HG03066 (cell line): ENCODE data around the gene HERC5.
"Not testable (repeated sequence)": the region's sequence is repeated elsewhere in the genome, so short reads cannot be mapped to it uniquely, and the experiment has no call there.

Source experiments
- ATAC-seq: cut with Tn5 transposase; IDR thresholded peaks from one replicate; pipeline ENCODE4 v1.9.1; 2021; ENCODE audit warnings: low read depth; ENCODE audit not compliant: unreplicated experiment

The HERC5 gene

DNA sequence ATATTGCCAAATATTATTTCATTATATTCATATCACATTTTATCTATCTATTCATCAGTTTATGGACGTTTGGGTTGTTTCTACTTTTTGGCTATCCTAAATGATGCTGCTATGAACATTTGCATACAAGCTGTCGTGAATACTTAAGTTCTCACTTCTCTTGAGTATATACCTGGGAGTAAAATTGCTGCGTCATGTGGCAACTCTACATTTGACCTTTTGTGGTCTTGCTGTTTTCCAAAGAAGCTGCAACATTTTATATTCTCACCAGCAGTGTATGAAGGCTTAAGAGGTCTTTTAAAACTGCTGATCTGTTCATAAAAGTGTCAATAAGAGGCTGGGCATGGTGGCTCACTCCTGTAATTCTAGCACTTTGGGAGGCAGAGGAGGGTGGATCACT is 60.9 kb downstream of the HERC5 start:
- no peak for ATAC-seq

DNA sequence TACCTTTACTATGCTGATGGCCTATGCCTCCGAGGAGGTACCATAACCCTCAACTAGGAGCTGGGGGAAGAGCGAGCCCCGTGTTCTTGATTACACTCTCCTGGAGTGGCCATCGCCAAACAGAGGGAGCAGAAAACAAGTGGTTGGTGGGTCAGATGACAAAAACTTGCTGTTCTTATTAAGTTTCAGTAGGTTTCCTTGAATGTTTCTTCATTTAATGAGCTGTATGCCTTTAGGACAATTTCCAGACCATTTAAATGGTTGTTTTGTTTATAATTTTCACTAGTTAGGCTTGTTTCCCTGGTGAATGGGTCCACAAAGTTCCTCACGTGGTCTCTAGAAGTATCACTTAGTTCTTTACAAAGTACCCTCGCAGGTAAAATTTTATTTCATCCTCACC is 62.0 kb downstream of the HERC5 start:
- no peak for ATAC-seq

DNA sequence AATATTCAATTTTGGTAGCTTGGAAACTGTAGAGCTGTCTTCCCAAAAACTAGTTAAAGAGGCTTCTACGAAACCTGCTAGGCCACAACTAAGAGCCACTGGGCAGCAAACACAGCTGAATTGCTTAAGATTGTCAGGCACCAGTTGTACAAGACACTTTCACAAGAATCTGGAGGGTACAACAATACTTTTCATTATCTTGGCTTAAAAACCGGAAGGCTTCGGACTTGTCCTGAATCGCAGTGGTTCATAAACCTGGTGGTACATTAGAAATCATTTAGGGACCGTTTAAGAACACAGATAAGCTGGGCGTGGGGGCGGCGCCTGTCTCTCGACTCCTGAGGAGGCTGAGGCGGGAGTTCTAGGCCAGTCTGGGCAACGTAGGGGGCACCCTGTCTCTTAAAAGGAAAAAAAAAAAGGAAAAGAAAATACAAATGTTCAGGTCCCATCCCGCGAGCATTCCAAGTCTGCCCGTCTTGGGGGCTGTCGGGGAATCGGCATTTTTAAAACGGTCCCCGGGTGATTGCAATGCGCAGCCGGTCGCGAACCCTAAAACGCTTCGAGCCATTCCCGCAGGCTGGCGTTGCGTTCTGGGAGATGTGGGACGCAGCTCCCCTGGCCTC is 65.9 kb downstream of the HERC5 start:
- peak; percentile 30 for ATAC-seq

DNA sequence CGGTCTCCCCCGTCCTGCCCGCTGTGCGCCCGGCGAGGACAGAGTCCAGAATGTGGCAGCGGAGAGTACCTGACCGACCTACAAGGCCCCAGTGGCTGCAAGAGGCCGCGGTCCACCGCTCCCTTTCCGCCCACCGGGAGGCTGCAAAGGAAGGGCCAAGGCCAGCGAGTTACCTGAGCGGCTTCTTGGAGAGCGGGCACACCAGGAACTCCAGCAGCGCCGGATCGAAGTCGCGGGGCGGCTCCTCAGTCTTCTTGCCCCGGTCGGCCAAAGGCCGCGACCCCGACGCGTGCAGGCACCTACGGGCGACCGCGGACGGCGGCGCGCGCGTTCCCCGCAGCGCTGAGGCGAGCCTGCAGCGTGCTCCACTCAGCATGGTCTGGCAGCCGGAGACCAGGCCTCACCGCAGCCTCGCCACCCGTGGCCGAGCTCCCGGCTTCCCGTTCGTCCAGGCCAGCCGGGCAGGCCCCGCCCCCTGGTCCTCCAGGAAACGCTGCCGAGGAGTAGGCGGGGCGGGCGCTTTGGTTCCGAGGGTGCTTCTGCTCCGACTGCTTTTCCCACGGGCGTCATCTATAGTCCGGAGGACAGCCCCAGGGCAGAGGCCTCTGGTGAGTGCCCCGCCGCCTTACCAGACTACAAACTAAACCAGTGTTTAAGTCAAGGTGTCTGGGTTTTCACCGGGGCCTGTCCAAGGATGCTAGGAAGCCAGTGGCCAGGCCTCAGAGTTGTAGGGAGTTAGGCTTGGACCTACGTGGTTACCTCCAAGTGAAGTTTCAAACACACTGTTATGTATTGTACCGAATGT is 66.6 kb downstream of the HERC5 start, which contains the start of gene PYURF:
TSS of gene PYURF (minus strand) at position 452 of the 805 bp plus-strand sequence. CDS start at position 376, 76 bp downstream.
- peak; percentile 82 for ATAC-seq

DNA sequence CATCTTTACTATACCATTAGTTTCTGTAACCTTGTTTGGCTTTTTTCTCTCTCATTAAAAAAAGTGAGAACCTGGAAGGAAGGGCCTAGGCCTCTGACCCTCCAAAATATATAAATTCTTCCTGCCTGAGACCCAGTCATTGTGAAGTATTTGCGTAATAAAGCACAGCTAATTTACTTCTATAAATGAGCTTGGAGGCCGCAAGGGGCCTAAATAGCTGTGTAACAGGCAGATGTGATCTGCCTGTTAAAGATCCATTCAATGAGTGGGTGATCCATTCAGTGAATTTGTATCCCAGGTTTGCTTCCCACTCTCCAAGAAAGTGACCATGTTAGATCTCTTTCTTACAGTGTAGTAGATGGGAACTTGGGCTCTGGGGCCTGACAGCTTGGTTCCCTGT is 67.3 kb downstream of the HERC5 start:
- no peak for ATAC-seq

DNA sequence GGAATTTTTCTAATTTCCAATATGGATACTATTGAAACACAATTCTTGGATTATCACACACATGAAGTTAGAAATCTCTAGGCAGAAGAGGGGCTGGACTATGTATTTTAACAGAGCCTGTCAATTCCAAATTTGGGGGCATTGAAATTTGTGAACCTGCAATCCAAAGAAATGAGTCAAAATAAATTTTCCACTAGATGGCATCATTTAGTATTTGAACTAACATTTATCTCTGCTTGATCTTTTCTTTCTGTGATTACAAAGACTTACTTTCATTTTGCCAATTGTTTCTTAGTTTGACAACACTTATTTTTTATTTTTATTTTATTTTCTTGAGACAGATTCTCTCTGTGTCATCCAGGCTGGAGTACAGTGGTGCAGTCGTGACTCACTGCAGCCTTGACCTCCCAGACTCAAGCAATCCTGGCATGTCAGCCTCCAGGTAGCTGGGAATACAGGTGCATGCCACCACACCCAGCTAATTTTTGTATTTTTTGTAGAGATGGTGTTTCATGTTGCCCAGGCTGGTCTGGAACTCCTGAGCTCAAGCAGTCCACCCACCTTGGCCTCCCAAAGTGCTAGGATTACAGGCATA is 69.4 kb downstream of the HERC5 start:
- no peak for ATAC-seq

DNA sequence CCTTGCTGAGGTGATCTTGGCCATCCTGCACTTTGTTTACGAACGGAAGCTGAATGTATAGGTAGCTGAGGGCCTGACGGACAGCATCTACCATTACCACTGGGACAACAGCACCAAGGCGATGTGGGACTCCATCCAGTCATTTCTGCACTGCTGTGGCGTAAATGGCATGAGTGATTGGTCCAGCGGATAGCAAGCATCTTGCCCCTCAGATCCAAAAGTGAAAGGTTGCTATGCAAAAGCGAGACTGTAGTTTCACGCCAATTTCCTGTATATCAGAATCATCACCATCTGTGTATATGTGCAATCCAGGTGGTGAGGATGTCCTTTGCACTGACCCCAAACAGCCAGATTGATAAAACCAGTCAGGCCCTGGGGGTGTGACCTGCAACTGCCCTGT is 70.9 kb downstream of the HERC5 start:
- no peak for ATAC-seq

DNA sequence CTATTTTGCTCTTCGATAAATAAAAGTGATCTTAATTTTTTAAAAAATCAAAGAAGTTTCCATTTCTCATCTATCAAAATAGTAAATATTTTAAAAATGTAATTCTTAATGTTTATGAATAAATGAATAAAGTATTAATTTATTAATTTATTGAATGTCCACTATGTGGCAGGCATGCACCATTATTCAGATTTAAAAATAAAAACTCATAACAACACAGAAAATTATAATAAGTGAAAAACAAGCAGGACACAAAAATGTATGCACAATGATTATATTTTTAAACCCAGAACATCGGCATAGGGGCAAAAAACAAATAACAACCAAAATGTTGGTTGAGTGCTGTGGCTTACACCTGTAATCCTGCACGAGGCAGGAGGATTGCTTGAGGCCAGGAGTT is 71.9 kb downstream of the HERC5 start:
- no peak for ATAC-seq

DNA sequence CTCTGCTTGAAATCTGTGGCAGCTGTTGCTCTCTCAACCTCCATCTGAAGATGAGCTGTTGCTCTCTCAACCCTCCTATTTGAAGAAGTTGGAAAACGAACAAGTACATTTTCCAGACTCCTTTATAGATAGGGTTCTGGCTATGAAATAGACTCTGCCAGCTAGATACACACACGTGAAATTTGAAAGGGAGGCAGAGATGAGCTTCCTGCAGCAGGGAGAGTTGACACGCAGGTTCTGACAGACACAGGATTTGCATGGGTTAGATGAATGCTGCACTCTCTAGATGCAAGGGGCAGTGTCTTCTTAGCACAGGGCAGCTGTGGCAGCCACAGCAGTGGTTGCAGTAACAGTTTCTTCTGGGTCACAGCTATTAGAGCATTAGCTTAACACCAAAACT is 74.6 kb downstream of the HERC5 start:
- no peak for ATAC-seq

DNA sequence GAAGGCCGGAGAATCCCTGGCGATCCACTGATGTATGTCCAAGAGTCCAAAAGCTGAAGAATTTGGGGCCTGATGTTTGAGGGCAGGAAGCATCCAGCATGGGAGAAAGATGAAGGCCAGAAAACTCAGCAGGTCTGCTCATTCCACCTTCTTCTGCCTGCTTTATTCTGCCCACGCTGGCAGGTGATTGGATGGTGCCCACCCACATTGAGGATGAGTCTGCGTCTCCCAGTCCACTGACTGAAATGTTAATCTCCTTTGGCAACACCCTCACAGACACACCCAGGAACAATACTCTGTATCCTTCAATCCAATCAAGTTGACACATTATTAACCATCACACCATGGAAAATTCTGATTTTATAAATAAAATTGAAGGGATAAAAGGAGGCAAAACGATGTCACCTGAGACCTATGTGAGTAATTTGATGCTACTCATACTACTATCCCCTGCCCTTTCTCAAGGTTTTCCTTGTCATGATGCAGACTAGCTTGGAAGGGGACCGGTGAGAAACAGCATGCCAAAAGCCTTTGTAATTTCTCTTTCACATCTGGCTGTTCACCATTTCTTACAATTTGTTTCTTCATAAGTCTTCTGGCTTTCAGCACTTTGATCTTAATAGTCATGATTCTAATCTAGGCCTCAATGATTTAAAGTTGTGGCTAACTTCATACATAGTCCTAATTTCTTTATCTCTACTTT is 76.3 kb downstream of the HERC5 start:
- ATAC-seq, result no peak

DNA sequence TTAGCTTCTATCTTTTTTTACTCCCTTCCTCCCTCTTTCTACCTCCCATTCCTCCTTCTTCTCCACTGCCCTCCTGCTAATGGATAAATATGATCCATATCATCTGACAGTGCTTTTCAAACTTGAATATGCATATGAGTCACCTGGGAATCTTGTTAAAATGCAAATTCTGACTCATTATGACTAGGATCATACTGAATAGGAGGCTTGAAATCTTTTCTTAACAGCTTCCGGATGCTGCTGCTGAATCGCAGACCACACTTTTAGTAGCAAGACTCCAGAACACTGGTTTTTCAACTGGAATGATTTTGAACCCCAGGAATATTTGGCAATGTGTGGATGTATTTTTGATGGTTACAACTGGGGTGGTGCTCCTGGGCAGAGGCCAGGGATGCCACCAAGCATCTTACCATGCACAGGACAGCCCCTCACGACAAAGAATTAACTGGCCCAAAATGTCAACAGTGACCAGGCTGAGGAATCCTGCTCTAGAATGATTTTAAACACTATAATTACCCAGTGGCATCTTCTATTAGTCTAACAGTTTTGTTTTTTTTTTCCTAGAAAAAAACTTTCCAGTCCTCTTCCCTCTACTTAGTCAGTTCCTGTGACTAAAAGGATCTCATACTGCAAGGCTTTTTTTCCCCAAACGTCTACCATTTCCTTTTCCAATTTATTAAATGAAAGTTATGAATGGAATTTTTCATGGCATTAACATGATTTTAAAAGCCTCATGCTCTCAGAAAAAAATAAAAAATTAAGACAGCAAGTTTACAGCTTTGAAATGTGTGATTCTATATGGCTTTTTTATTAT is 77.2 kb downstream of the HERC5 start:
- ATAC-seq, result no peak

DNA sequence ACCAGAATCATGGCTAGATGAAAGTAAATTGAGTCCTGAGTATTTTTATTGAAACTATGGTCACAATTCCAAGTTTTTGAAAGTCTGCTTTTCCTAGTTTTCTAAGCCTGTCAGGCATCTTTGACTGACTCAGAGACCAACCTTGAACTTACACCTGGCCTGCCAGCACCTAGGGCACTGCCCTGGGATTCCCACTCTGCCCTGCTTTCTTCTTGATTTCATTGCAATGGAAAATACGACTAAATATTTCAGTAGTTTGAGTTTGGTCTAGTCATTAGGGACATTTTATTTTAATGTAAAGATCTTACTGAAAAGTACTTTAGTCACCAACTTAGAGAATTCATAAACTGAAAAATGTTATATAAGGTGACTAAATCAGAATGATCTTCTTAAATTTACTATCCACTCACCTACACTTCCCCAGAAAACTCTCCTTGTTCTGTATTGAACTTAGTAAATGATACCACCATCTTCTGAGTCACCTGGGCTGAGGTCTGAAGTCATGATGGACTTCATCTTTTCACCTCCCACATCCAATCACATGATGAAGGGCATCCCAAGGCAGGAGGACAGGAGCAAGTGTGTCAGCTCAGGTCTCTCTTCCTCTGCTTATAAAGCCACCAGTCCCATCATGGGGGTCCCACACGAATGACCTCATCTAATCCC is 78.3 kb downstream of the HERC5 start:
- ATAC-seq, result no peak

DNA sequence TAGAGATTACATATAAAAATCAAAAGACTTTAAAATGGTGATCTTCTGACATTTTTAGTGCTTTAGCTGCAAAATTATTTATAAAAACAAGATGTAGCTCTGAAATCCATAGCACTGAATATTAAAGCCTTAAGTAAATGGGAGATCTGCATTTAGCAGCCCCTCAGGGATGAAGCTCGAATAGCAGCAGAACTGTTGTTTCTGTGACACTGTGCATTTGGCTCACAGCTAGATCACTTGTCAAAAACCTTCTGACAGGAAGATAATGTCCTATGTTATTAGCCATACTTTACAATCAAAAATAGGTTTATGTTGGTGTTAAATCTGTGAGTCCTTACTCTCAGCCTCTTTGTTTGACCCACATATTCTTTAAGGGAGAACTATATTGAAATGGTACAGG is 80.8 kb downstream of the HERC5 start:
- no peak for ATAC-seq

DNA sequence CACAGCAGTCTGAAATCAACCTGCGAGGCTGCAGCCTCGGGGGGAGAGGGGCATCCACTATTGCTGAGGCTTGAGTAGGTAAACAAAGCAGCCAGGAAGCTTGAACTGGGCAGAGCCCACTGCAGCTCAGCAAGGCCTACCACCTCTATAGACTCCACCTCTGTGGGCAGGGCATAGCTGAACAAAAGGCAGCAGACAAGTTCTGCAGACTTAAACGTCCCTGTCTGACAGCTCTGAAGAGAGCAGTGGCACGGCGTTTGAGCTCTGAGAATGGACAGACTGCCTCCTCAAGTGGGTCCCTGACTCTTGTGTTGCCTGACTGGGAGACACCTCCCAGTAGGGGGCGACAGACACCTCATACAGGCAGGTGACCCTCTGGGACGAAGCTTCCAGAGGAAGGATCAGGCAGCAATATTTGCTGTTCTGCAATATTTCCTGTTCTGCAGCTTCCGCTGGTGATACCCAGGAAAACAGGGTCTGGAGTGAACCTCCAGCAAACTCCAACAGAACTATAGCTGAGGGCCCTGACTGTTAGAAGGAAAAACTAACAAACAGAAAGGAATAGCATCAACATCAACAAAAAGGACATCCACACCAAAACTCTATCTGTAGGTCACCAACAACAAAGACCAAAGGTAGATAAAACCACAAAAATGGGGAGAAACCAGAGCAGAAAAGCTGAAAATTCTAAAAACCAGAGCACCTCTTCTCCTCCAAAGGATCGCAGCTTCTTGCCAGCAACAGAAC is 82.6 kb downstream of the HERC5 start:
- ATAC-seq, result not testable (repeated sequence)

DNA sequence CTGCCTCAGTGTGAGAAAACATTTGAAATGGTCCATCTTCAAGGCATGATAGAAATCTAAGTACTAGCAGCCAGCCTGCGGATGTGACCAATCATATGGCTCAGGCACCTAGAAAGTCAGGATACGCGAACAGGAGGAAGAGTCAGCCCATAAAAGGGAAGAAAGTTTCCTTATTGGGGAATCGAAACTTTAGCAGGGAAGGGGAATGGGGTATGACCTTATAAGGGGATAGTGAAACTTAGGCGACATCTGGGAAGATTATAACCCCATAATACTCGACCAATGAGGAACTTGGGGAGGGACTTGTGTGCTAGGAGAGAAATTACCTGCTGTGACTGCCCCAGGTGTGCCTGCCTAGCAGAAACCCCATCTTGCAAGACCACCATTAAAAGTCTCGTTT is 92.9 kb downstream of the HERC5 start:
- ATAC-seq, result no peak
